ENCODE data around the gene CALCOCO1. TPM values are rescaled to one million over a fixed set of nuclear protein-coding genes. Genes with fewer than 3 reads are reported as not detected.

Gene CALCOCO1
- polyA plus RNA-seq, 4 donors = 127 to 141 (median 128) TPM

- no peak for DNase-seq (ENCODE audit: low read depth in 4 of 4, low spot score in 3 of 4)
Measured at GRCh38 chr12:53752621-53753020, 25.4 kb upstream of the CALCOCO1 start.

- DNase-seq (ENCODE audit: low read depth in 4 of 4, low spot score in 3 of 4) = no peak
Measured at GRCh38 chr12:53752192-53752601, 24.9 kb upstream of the CALCOCO1 start.

- no peak for DNase-seq (ENCODE audit: low read depth in 4 of 4, low spot score in 3 of 4)
Measured at GRCh38 chr12:53751336-53752191, 24.3 kb upstream of the CALCOCO1 start, which contains the start of gene CISTR. Gene CISTR, minus strand, starts transcription at chr12:53751979.

- DNase-seq (ENCODE audit: low read depth in 4 of 4, low spot score in 3 of 4) = no peak
Measured at GRCh38 chr12:53750812-53751335, 23.6 kb upstream of the CALCOCO1 start.

- no peak for DNase-seq (ENCODE audit: low read depth in 4 of 4, low spot score in 3 of 4)
Measured at GRCh38 chr12:53749986-53750811, 22.9 kb upstream of the CALCOCO1 start.

GRCh38 chr12:53748072-53748840 lies 21.0 kb upstream of the CALCOCO1 start:
- DNase-seq (ENCODE audit: low read depth in 4 of 4, low spot score in 3 of 4) = no peak

GRCh38 chr12:53747095-53747494 lies 19.8 kb upstream of the CALCOCO1 start:
- DNase-seq (ENCODE audit: low read depth in 4 of 4, low spot score in 3 of 4) = no peak

GRCh38 chr12:53746592-53747092 lies 19.4 kb upstream of the CALCOCO1 start:
- peak in 3 of 4 donors; percentile 82 to 90 (median 85) for DNase-seq (ENCODE audit: low read depth in 4 of 4, low spot score in 3 of 4)

GRCh38 chr12:53744751-53745150 lies 17.5 kb upstream of the CALCOCO1 start:
- DNase-seq (ENCODE audit: low read depth in 4 of 4, low spot score in 3 of 4) = no peak

GRCh38 chr12:53744130-53744441 lies 16.8 kb upstream of the CALCOCO1 start:
- no peak for DNase-seq (ENCODE audit: low read depth in 4 of 4, low spot score in 3 of 4)

GRCh38 chr12:53743266-53744129 lies 16.2 kb upstream of the CALCOCO1 start:
- no peak for DNase-seq (ENCODE audit: low read depth in 4 of 4, low spot score in 3 of 4)

GRCh38 chr12:53740130-53740491 lies 12.9 kb upstream of the CALCOCO1 start:
- no peak for DNase-seq (ENCODE audit: low read depth in 4 of 4, low spot score in 3 of 4)

GRCh38 chr12:53739214-53740129 lies 12.2 kb upstream of the CALCOCO1 start:
- DNase-seq (ENCODE audit: low read depth in 4 of 4, low spot score in 3 of 4) = no peak

GRCh38 chr12:53738406-53739213 lies 11.4 kb upstream of the CALCOCO1 start:
- no peak for DNase-seq (ENCODE audit: low read depth in 4 of 4, low spot score in 3 of 4)

- DNase-seq (ENCODE audit: low read depth in 4 of 4, low spot score in 3 of 4) = no peak
Measured at GRCh38 chr12:53737951-53738405, 10.7 kb upstream of the CALCOCO1 start.

GRCh38 chr12:53737093-53737808 lies 10.0 kb upstream of the CALCOCO1 start:
- no peak for DNase-seq (ENCODE audit: low read depth in 4 of 4, low spot score in 3 of 4)

- DNase-seq (ENCODE audit: low read depth in 4 of 4, low spot score in 3 of 4) = no peak
Measured at GRCh38 chr12:53736592-53736991, 9.3 kb upstream of the CALCOCO1 start.

All from right renal pelvis (tissue), 4 donors.